Epithelial cell of esophagus (primary cell): ENCODE measurements around the gene ESYT2.

Experiments
- DNase-seq: peaks from one replicate; pipeline ENCODE4 v3.0.0; 2010; ENCODE audit warnings: low read depth
- H3K4me3 ChIP-seq: 2 replicates; pipeline ENCODE4 v1.5.1; 2011; ENCODE audit warnings: mild to moderate bottlenecking, low read length, control low read depth
- TF ChIP-seq, protein P1 (sequence below): IDR thresholded peaks from 2 replicates; pipeline ENCODE4 v1.5.1; 2011; ENCODE audit warnings: low read depth, mild to moderate bottlenecking, low read length, control low read depth, inconsistent platforms; ENCODE audit not compliant: insufficient read depth; ENCODE audit errors: missing control alignments

The ESYT2 gene

DNA sequence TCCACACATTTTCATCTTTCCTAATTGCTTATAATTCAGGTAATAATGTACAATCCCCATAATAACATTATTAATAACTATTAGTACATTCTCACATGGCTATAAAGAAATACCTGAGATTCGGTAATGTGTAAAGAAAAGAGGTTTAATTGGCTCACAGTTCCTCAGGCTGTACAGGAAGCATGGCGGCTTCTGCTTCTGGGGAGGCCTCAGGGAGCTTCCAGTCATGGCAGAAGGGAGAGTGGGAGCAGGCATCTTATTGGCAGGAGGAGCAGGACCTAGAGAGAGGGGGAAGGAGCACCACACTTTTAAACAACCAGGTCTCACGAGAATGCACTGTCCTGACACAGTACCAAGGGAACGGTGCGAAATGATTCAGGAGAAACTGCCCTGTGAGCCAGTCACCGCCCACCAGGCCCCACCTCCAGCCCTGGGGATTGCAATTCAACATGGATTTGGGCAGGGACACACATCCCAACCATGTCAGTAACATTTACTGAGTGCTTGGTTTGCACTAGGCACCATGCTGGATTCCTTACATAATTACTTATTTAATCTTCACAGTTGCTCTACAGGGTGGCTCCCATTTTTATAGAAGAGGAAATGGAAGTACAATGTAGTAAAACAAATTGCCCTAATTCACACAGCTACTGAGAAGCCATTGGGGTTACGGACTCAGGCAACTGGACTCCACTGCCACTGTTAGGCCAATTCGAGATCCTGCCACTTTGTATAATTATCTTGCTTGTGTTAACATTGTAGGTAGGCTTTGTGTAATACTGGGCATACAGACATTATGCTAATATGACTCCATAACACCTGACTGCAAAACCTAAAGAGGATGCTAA lies 8.7 kb upstream of the ESYT2 start:
- DNase-seq = no peak
- no peak overlapping the region for H3K4me3 ChIP-seq
- TF ChIP-seq, protein P1, sequence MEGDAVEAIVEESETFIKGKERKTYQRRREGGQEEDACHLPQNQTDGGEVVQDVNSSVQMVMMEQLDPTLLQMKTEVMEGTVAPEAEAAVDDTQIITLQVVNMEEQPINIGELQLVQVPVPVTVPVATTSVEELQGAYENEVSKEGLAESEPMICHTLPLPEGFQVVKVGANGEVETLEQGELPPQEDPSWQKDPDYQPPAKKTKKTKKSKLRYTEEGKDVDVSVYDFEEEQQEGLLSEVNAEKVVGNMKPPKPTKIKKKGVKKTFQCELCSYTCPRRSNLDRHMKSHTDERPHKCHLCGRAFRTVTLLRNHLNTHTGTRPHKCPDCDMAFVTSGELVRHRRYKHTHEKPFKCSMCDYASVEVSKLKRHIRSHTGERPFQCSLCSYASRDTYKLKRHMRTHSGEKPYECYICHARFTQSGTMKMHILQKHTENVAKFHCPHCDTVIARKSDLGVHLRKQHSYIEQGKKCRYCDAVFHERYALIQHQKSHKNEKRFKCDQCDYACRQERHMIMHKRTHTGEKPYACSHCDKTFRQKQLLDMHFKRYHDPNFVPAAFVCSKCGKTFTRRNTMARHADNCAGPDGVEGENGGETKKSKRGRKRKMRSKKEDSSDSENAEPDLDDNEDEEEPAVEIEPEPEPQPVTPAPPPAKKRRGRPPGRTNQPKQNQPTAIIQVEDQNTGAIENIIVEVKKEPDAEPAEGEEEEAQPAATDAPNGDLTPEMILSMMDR = no peak

DNA sequence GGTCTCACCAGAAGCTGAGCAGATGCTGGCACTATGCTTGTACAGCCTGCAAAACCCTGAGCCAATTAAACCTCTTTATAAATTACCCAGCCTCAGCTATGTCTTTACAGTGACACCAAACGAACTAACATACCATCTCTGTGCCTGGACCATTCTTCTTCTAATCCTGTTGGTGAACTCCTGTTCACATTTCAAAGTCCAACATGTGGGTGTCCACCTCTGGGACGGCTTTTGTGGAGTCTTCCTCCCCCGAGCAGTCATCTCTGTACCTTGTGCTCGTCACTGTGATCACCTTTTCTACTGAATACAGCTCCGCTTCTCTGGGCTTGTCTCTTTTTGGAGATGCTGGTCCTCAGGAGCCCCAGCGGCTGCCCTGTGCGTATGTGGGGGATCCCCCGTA lies 7.4 kb upstream of the ESYT2 start:
- H3K4me3 ChIP-seq = no peak overlapping the region
- no peak for DNase-seq
- TF ChIP-seq, protein P1 = no peak

DNA sequence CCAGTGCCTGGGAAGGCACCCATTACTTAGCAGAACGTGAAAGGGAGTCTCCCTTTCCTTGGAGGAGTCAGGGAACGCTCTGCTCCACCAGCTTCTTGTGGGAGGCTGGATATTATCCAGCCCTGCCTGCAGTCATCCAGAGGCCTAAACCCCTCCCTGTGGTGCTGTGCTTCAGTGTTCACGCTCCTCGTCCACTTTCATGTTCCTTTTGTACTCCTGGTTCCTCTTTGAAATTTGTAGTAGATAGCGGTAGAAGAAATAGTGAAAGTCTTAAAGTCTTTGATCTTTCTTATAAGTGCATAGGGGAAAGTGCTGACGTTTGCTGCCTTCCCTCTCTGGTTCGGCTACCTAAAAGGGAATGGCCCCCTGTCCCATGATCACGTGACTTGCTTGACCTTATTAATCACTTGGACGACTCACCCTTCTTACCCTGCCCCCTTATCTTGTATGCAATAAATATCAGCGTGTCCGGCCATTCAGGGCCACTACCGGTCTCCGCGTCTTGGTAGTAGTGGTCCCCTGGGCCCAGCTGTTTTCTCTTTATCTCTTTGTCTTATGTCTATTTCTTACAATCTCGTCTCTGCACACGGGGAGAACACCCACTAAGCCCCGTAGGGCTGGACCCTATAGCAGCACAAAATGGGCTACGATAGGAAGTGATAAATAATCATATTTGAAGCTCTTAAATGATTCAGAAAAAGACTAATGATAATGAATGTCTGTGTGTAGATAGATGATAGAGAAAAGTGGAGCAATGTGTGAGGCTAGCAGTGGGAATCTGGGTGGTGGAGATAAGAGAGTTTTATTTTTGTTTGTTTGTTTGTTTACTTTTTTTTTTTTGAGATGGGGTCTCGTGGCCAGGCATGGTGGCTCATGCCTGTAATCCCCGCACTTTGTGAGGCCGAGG lies 5.8 kb upstream of the ESYT2 start:
- no peak for DNase-seq
- TF ChIP-seq, protein P1 = no peak
- H3K4me3 ChIP-seq = no peak overlapping the region

DNA sequence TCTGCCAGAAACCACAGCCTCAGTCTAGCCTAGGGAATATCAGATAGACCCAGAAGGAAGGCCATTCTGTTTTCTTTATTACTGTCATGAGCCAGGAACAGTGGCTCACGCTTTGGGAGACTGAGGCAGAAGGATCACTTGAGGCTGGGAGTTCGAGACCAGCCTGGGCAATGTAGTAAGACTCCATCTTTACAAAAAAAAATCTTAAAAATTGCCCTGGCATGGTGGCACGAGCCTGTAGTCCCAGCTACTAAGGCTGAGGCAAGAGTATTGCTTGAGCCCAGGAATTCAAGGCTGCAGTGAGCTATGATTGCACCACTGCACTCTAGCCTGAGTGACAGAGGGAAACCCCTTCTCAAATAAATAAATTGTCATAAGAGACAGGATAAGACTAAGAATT lies 3.7 kb upstream of the ESYT2 start:
- no peak for DNase-seq
- TF ChIP-seq, protein P1 = no peak
- H3K4me3 ChIP-seq = no peak overlapping the region

DNA sequence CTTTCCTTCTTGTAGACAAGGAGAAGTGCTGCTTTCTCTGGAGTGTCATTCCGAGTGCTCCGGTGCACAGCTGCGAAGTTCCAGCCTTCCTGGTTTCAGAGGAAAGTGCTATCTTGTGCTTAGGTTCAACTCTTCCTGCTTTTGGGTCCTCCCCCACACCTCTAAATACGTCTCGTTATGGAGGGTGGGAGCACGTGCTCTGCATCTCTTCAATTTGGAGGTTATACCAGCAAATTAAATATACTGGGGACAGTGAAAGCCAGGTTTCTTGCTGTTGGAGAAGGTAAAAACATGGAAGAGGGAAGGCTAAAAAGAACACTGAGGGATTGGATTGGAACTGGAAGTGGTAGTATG lies 2.4 kb upstream of the ESYT2 start:
- DNase-seq = no peak
- TF ChIP-seq, protein P1 = no peak
- H3K4me3 ChIP-seq = no peak overlapping the region

DNA sequence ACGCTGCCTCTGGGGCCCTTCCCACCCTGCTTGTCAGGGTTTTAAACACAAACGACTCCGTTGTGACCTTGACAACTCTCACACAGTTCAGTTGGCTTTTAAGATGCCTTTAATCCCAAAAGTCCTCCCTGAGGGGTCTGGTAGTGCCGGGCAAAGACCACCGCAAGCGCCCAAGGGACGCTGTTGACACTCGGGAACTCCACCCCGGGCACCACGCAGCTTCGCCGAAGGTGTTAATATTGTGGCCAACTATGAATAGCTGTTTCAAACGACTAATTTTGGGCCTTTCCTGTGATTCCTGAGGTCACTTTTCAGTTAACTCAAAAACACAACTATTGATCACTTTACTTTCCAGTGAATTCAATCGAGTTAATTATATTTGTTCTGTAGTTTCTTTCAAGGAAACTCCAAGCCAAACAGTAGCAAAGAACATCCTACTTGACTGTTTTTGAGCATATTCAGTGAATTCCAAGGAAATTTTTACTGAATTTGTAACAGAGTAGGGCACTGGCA lies 958 bp upstream of the ESYT2 start:
- TF ChIP-seq, protein P1 = no peak
- H3K4me3 ChIP-seq = peak overlapping the region; percentile 65
- no peak for DNase-seq
